ENCODE results near the gene TWF1.
"Not testable (repeated sequence)": the region's sequence is repeated elsewhere in the genome, so short reads cannot be mapped to it uniquely, and the experiment has no call there.

Gene TWF1

DNA sequence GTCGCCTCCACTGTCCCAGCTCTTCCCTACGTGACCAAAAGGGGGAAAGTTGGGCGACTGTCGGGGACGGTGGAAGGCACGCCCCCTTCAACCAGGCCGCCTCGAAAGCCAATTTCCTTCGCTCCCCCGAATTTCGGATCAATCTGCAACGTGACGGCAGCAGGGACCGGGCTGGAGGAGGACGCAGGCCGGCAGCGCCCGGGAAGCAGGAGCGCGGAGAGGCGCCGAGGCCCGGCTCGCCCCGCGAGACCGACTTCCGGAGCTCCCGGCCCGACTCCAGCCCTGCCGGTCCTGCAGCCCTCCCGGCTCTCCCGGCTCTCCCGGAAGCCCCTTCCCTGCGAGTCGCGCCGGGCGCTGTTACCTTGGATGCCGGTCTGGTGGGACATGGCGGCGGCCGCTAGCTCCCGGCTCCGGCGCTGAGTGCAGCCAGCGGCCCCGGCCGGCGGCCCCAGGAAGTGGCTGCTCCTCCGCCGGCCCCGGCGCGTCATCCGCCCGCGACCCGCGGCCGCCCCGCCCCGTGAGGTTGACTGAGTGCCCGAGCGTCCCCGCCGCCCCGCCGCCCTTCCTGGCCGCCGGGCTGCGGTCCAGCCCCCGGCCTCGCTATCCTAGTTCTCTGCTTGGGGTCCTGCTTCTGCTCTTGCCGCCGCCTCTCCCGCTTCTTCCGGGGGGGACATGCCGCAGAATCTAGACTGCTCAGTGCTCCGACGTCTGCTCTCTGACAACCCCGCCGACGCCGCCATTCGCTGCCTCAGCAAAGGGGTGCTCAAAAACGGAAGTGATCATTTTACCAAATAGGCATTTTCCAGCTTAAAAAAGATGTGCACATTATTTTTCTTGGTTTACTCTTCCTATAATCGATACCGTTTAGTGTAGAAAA is at the start of gene TWF1:
TSS of gene TWF1 (minus strand) at position 458 of the 877 bp plus-strand sequence. CDS start at position 386, 72 bp downstream.
- Histone ChIP-seq H3K9me3 (ENCODE audit: control insufficient read depth in 1 of 2, low read length in 2 of 2) (no peaks in the 10 kb centered on the region), H3K36me3 (ENCODE audit: control insufficient read depth in 1 of 2, insufficient read depth in 2 of 2, low read length in 2 of 2) (peaks cover 5 to 13% of the 10 kb centered on the region in 2 donors), H3K27me3 (ENCODE audit: control insufficient read depth in 1 of 2, insufficient read depth in 2 of 2, low read length in 2 of 2) (no peaks in the 10 kb centered on the region), H3K9ac (ENCODE audit: low read depth in 1 of 2, low read length in 2 of 2) (peak within 1 kb of the TSS; percentile 92 to 97), H3K27ac (ENCODE audit: low read depth, low read length) (peak within 1 kb of the TSS; percentile 95), H3K4me1 (ENCODE audit: control insufficient read depth in 1 of 2, insufficient read depth in 2 of 2, low read length in 2 of 2) (peaks cover 11 to 22% of the 10 kb centered on the region in 2 donors), H3K4me3 (ENCODE audit: low read depth in 1 of 2, low read length in 2 of 2) (peak within 1 kb of the TSS; percentile 98)

- no peak overlapping the region for H3K4me3 ChIP-seq (ENCODE audit: low read depth in 1 of 2, low read length in 2 of 2)
- H3K27me3 ChIP-seq (ENCODE audit: control insufficient read depth in 1 of 2, insufficient read depth in 2 of 2, low read length in 2 of 2): no peaks in the 10 kb centered on the region
- peaks cover 0 to 6% of the 10 kb centered on the region in 2 donors for H3K36me3 ChIP-seq (ENCODE audit: control insufficient read depth in 1 of 2, insufficient read depth in 2 of 2, low read length in 2 of 2)
- no peak overlapping the region for H3K27ac ChIP-seq (ENCODE audit: low read depth, low read length)
- H3K4me1 ChIP-seq (ENCODE audit: control insufficient read depth in 1 of 2, insufficient read depth in 2 of 2, low read length in 2 of 2): peaks cover 0 to 3% of the 10 kb centered on the region in 2 donors
- H3K9me3 ChIP-seq (ENCODE audit: control insufficient read depth in 1 of 2, low read length in 2 of 2): no peaks in the 10 kb centered on the region
- no peak overlapping the region for H3K9ac ChIP-seq (ENCODE audit: low read depth in 1 of 2, low read length in 2 of 2)
Observed at GRCh38 chr12:43852744-43853143, 46.6 kb upstream of the TWF1 start.

- no peaks in the 10 kb centered on the region for H3K4me1 ChIP-seq (ENCODE audit: control insufficient read depth in 1 of 2, insufficient read depth in 2 of 2, low read length in 2 of 2)
- H3K27ac ChIP-seq (ENCODE audit: low read depth, low read length): no peak overlapping the region
- no peak overlapping the region for H3K4me3 ChIP-seq (ENCODE audit: low read depth in 1 of 2, low read length in 2 of 2)
- peaks cover 0 to 6% of the 10 kb centered on the region in 2 donors for H3K36me3 ChIP-seq (ENCODE audit: control insufficient read depth in 1 of 2, insufficient read depth in 2 of 2, low read length in 2 of 2)
- H3K9me3 ChIP-seq (ENCODE audit: control insufficient read depth in 1 of 2, low read length in 2 of 2): no peaks in the 10 kb centered on the region
- no peak overlapping the region for H3K9ac ChIP-seq (ENCODE audit: low read depth in 1 of 2, low read length in 2 of 2)
- no peaks in the 10 kb centered on the region for H3K27me3 ChIP-seq (ENCODE audit: control insufficient read depth in 1 of 2, insufficient read depth in 2 of 2, low read length in 2 of 2)
Observed at GRCh38 chr12:43848786-43849185, 42.7 kb upstream of the TWF1 start.

DNA sequence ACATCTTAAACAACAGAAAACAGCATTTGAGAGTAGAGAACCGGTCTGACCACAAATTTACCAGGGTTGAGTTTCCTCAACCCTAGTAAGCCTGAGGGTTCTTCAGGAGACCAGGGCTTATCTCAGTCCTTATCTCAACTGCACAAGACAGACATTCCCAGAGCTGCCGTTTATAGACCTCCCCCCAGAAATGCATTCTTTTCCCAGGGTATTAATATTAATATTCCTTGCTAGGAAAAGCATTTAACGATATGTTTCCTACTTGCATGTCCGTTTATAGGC is 42.0 kb upstream of the TWF1 start:
- no peak overlapping the region for H3K9ac ChIP-seq (ENCODE audit: low read depth in 1 of 2, low read length in 2 of 2)

DNA sequence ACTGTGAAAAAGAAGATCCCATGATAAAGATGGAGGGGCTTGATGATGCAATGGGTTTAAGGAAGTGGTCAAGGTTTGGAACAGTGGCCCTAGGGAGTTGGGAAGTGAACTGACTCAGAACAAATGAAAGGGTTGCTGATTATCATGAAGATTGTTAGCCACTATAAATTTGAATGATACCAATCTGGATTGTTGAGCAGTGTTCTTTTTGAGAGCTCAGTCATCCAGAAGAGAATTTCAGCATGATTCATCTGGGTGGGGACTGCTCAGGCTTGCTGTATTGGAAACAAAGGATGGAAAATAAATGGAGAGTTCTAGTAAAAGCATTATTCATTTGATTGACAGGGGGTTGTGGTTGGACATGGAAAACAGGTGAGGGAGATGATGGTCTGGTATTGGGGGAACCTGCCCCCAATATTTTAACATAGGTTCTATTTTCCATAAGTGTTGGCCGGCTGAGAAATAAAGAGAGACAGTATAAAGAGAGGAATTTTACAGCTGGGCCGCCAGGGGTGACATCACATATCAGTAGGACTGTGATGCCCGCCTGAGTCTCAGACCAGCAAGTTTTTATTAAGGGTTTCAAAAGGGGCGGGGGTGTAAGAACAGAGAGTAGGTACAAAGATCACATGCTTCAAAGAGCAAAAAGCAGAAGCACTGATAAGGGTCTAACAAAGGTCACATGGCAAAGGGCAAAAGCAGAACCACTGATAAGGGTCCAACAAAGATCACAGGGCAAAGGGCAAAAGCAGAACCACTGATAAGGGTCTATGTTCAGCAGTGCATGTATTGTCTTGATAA is 41.5 kb upstream of the TWF1 start:
- H3K9me3 ChIP-seq (ENCODE audit: control insufficient read depth in 1 of 2, low read length in 2 of 2); H3K27me3 ChIP-seq (ENCODE audit: control insufficient read depth in 1 of 2, insufficient read depth in 2 of 2, low read length in 2 of 2); H3K4me3 ChIP-seq (ENCODE audit: low read depth in 1 of 2, low read length in 2 of 2); H3K4me1 ChIP-seq (ENCODE audit: control insufficient read depth in 1 of 2, insufficient read depth in 2 of 2, low read length in 2 of 2); H3K36me3 ChIP-seq (ENCODE audit: control insufficient read depth in 1 of 2, insufficient read depth in 2 of 2, low read length in 2 of 2); H3K9ac ChIP-seq (ENCODE audit: low read depth in 1 of 2, low read length in 2 of 2); H3K27ac ChIP-seq (ENCODE audit: low read depth, low read length): not testable (repeated sequence)

More for the DNA sequence above, 42.0 kb upstream of the TWF1 start:
- no peaks in the 10 kb centered on the region for H3K4me1 ChIP-seq (ENCODE audit: control insufficient read depth in 1 of 2, insufficient read depth in 2 of 2, low read length in 2 of 2)
- H3K9me3 ChIP-seq (ENCODE audit: control insufficient read depth in 1 of 2, low read length in 2 of 2): no peaks in the 10 kb centered on the region
- H3K27ac ChIP-seq (ENCODE audit: low read depth, low read length): no peak overlapping the region
- peaks cover 0 to 6% of the 10 kb centered on the region in 2 donors for H3K36me3 ChIP-seq (ENCODE audit: control insufficient read depth in 1 of 2, insufficient read depth in 2 of 2, low read length in 2 of 2)
- H3K4me3 ChIP-seq (ENCODE audit: low read depth in 1 of 2, low read length in 2 of 2): no peak overlapping the region
- no peaks in the 10 kb centered on the region for H3K27me3 ChIP-seq (ENCODE audit: control insufficient read depth in 1 of 2, insufficient read depth in 2 of 2, low read length in 2 of 2)

DNA sequence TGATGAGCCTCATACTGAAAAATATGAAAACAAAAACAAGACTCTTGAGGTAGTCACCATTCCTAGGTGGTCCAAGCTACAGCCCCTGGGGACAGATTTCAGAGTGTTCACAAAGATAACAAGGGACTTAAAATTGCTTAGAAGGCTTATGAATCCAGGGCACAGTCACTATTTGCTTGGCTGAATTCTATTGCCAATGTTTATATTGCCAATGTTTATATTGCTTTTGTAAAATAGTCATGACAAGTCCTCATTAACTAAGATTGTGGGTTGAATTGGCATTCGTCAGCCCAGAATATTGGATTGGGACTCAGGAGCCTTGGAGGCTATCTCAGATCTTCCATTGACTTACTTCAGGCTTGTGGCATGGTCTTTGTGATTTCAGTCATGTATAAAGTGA is 36.1 kb upstream of the TWF1 start:
- H3K27ac ChIP-seq (ENCODE audit: low read depth, low read length): no peak overlapping the region
- no peak overlapping the region for H3K4me3 ChIP-seq (ENCODE audit: low read depth in 1 of 2, low read length in 2 of 2)
- peaks cover under 1 to 8% of the 10 kb centered on the region in 2 donors for H3K4me1 ChIP-seq (ENCODE audit: control insufficient read depth in 1 of 2, insufficient read depth in 2 of 2, low read length in 2 of 2)
- H3K36me3 ChIP-seq (ENCODE audit: control insufficient read depth in 1 of 2, insufficient read depth in 2 of 2, low read length in 2 of 2): no peaks in the 10 kb centered on the region
- H3K9ac ChIP-seq (ENCODE audit: low read depth in 1 of 2, low read length in 2 of 2): no peak overlapping the region
- no peaks in the 10 kb centered on the region for H3K9me3 ChIP-seq (ENCODE audit: control insufficient read depth in 1 of 2, low read length in 2 of 2)
- no peaks in the 10 kb centered on the region for H3K27me3 ChIP-seq (ENCODE audit: control insufficient read depth in 1 of 2, insufficient read depth in 2 of 2, low read length in 2 of 2)

- Histone ChIP-seq H3K9ac (ENCODE audit: low read depth in 1 of 2, low read length in 2 of 2) (no peak overlapping the region), H3K9me3 (ENCODE audit: control insufficient read depth in 1 of 2, low read length in 2 of 2) (no peaks in the 10 kb centered on the region), H3K27me3 (ENCODE audit: control insufficient read depth in 1 of 2, insufficient read depth in 2 of 2, low read length in 2 of 2) (no peaks in the 10 kb centered on the region), H3K36me3 (ENCODE audit: control insufficient read depth in 1 of 2, insufficient read depth in 2 of 2, low read length in 2 of 2) (no peaks in the 10 kb centered on the region), H3K27ac (ENCODE audit: low read depth, low read length) (no peak overlapping the region), H3K4me1 (ENCODE audit: control insufficient read depth in 1 of 2, insufficient read depth in 2 of 2, low read length in 2 of 2) (peaks cover 5 to 8% of the 10 kb centered on the region in 2 donors), H3K4me3 (ENCODE audit: low read depth in 1 of 2, low read length in 2 of 2) (no peak overlapping the region)
Observed at GRCh38 chr12:43841253-43841652, 35.1 kb upstream of the TWF1 start.

DNA sequence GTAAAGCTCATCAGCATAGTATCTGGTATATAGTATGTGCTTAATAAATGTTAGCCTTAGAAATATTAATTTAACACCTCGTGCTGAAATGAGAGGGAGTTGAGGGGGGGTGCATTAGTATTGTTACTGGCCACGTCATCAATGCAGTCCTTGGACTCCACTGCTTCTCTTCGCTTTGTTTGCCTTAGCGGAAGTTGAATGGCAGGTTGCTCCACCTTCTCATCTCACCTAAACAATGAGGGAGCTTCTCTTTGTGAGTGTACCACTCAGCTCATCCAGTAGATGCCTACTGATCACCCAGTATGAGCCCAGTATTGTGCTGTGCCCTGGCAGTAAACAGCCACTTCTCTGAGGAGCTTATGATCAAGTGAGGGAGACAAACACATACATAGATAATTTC is 34.2 kb upstream of the TWF1 start:
- no peaks in the 10 kb centered on the region for H3K27me3 ChIP-seq (ENCODE audit: control insufficient read depth in 1 of 2, insufficient read depth in 2 of 2, low read length in 2 of 2)
- H3K9ac ChIP-seq (ENCODE audit: low read depth in 1 of 2, low read length in 2 of 2): no peak overlapping the region
- H3K36me3 ChIP-seq (ENCODE audit: control insufficient read depth in 1 of 2, insufficient read depth in 2 of 2, low read length in 2 of 2): no peaks in the 10 kb centered on the region
- peaks cover 6 to 9% of the 10 kb centered on the region in 2 donors for H3K4me1 ChIP-seq (ENCODE audit: control insufficient read depth in 1 of 2, insufficient read depth in 2 of 2, low read length in 2 of 2)
- H3K27ac ChIP-seq (ENCODE audit: low read depth, low read length): no peak overlapping the region
- H3K9me3 ChIP-seq (ENCODE audit: control insufficient read depth in 1 of 2, low read length in 2 of 2): no peaks in the 10 kb centered on the region
- H3K4me3 ChIP-seq (ENCODE audit: low read depth in 1 of 2, low read length in 2 of 2): no peak overlapping the region

GRCh38 chr12:43836475-43836989 is 30.4 kb upstream of the TWF1 start:
- Histone ChIP-seq H3K27ac (ENCODE audit: low read depth, low read length) (peak overlapping the region; percentile 94), H3K4me3 (ENCODE audit: low read depth in 1 of 2, low read length in 2 of 2) (peak overlapping the region; percentile 72 to 84), H3K36me3 (ENCODE audit: control insufficient read depth in 1 of 2, insufficient read depth in 2 of 2, low read length in 2 of 2) (no peaks in the 10 kb centered on the region), H3K27me3 (ENCODE audit: control insufficient read depth in 1 of 2, insufficient read depth in 2 of 2, low read length in 2 of 2) (no peaks in the 10 kb centered on the region), H3K9ac (ENCODE audit: low read depth in 1 of 2, low read length in 2 of 2) (peak overlapping the region; percentile 77 to 87), H3K4me1 (ENCODE audit: control insufficient read depth in 1 of 2, insufficient read depth in 2 of 2, low read length in 2 of 2) (peaks cover 10 to 26% of the 10 kb centered on the region in 2 donors), H3K9me3 (ENCODE audit: control insufficient read depth in 1 of 2, low read length in 2 of 2) (no peaks in the 10 kb centered on the region)

Measured in duodenal mucosa (tissue), 2 donors.